Measurements from ENCODE around the gene ABI3. TPM values are rescaled to one million over a fixed set of nuclear protein-coding genes. Genes with fewer than 3 reads are reported as not detected.
"Not testable (repeated sequence)": the region's sequence is repeated elsewhere in the genome, so short reads cannot be mapped to it uniquely, and the experiment has no call there.

ABI3 gene
- total RNA-seq, 2 donors from 2014 or later, result 8.9 to 10.8 TPM

- Histone ChIP-seq H3K27ac (no peak overlapping the region), H3K27me3 (replicated peaks; ENCODE audit: insufficient read depth) (no peaks in the 10 kb centered on the region), H3K4me1 (ENCODE audit: control insufficient read depth in 1 of 2, low read depth in 2 of 2) (no peaks in the 10 kb centered on the region), H3K9me3 (no peaks in the 10 kb centered on the region), H3K4me3 (no peak overlapping the region), H3K36me3 (no peaks in the 10 kb centered on the region)
- no peak for ATAC-seq (ENCODE audit: insufficient number of reproducible peaks, low FRiP score, low read depth)
- TF ChIP-seq CTCF (IDR thresholded peaks at IDR 0.05), result no peak
- no peak for DNase-seq (ENCODE audit: low spot score)
Observed at GRCh38 chr17:49255125-49255524, 44.6 kb downstream of the ABI3 start.

GRCh38 chr17:49258394-49258793 lies 47.9 kb downstream of the ABI3 start:
- no peak overlapping the region for H3K4me3 ChIP-seq
- no peaks in the 10 kb centered on the region for H3K9me3 ChIP-seq
- H3K36me3 ChIP-seq, result no peaks in the 10 kb centered on the region
- H3K4me1 ChIP-seq (ENCODE audit: control insufficient read depth in 1 of 2, low read depth in 2 of 2), result peaks cover 0 to 8% of the 10 kb centered on the region in 2 donors
- no peak overlapping the region for H3K27ac ChIP-seq
- no peak for ATAC-seq (ENCODE audit: insufficient number of reproducible peaks, low FRiP score, low read depth)
- no peak for TF ChIP-seq CTCF (IDR thresholded peaks at IDR 0.05)
- no peak for DNase-seq (ENCODE audit: low spot score)
- H3K27me3 ChIP-seq (replicated peaks; ENCODE audit: insufficient read depth), result no peaks in the 10 kb centered on the region

GRCh38 chr17:49259663-49260010 lies 49.1 kb downstream of the ABI3 start:
- H3K27ac ChIP-seq, result peak overlapping the region; percentile 64 to 65

GRCh38 chr17:49260011-49260816 lies 49.7 kb downstream of the ABI3 start:
- peak; percentile 37 for DNase-seq (ENCODE audit: low spot score)
- Histone ChIP-seq H3K36me3 (no peaks in the 10 kb centered on the region), H3K4me1 (ENCODE audit: control insufficient read depth in 1 of 2, low read depth in 2 of 2) (peaks cover 0 to 8% of the 10 kb centered on the region in 2 donors), H3K9me3 (no peaks in the 10 kb centered on the region), H3K27ac (peak overlapping the region; percentile 64 to 65), H3K27me3 (replicated peaks; ENCODE audit: insufficient read depth) (no peaks in the 10 kb centered on the region), H3K4me3 (peak overlapping the region; percentile 75)
- peak; percentile 29 for ATAC-seq (ENCODE audit: insufficient number of reproducible peaks, low FRiP score, low read depth)
- TF ChIP-seq CTCF (IDR thresholded peaks at IDR 0.05), result no peak

More at GRCh38 chr17:49259663-49260010, 49.1 kb downstream of the ABI3 start:
- peak overlapping the region; percentile 75 for H3K4me3 ChIP-seq
- no peaks in the 10 kb centered on the region for H3K9me3 ChIP-seq
- ATAC-seq (ENCODE audit: insufficient number of reproducible peaks, low FRiP score, low read depth) (no peak), DNase-seq (ENCODE audit: low spot score) (no peak)
- peaks cover 0 to 8% of the 10 kb centered on the region in 2 donors for H3K4me1 ChIP-seq (ENCODE audit: control insufficient read depth in 1 of 2, low read depth in 2 of 2)
- H3K27me3 ChIP-seq (replicated peaks; ENCODE audit: insufficient read depth), result no peaks in the 10 kb centered on the region
- no peaks in the 10 kb centered on the region for H3K36me3 ChIP-seq
- no peak for TF ChIP-seq CTCF (IDR thresholded peaks at IDR 0.05)

GRCh38 chr17:49260817-49261291 lies 50.3 kb downstream of the ABI3 start:
- H3K9me3 ChIP-seq, result no peaks in the 10 kb centered on the region
- ATAC-seq (ENCODE audit: insufficient number of reproducible peaks, low FRiP score, low read depth) (peak; percentile 92), DNase-seq (ENCODE audit: low spot score) (peak; percentile 28)

GRCh38 chr17:49261540-49261939 lies 51.0 kb downstream of the ABI3 start:
- H3K36me3 ChIP-seq; H3K27me3 ChIP-seq (replicated peaks; ENCODE audit: insufficient read depth); H3K9me3 ChIP-seq; ATAC-seq (ENCODE audit: insufficient number of reproducible peaks, low FRiP score, low read depth); H3K4me1 ChIP-seq (ENCODE audit: control insufficient read depth in 1 of 2, low read depth in 2 of 2); DNase-seq (ENCODE audit: low spot score); H3K4me3 ChIP-seq; H3K27ac ChIP-seq: not testable (repeated sequence)

More at GRCh38 chr17:49260817-49261291, 50.3 kb downstream of the ABI3 start:
- no peak for TF ChIP-seq CTCF (IDR thresholded peaks at IDR 0.05)
- H3K27ac ChIP-seq, result peak overlapping the region; percentile 64 to 65
- H3K27me3 ChIP-seq (replicated peaks; ENCODE audit: insufficient read depth), result no peaks in the 10 kb centered on the region
- peak overlapping the region; percentile 75 for H3K4me3 ChIP-seq
- no peaks in the 10 kb centered on the region for H3K36me3 ChIP-seq
- peaks cover 0 to 8% of the 10 kb centered on the region in 2 donors for H3K4me1 ChIP-seq (ENCODE audit: control insufficient read depth in 1 of 2, low read depth in 2 of 2)
